Esophagus muscularis mucosa (tissue), 4 donors: ENCODE data around the gene ATAD3B. TPM values are rescaled to one million over a fixed set of nuclear protein-coding genes. Genes with fewer than 3 reads are reported as not detected.

Experiments
- DNase-seq: peaks from one replicate; pipeline ENCODE4 v3.0.0-alpha.2; 2017; ENCODE audit errors: extremely low spot score
- H3K27ac ChIP-seq, 4 donors: fragments of 200-600 bp; sonication (generic); replicated peaks in 1 of 4; 1 replicate in 3 of 4; 2 replicates in 1 of 4; pipeline ENCODE4 v1.5.1; 2016 to 2019; ENCODE audit warnings: mild to moderate bottlenecking in 1 of 4
- H3K27me3 ChIP-seq, 4 donors: fragments of 200-600 bp; sonication (generic); one replicate each; pipeline versions ENCODE4 v1.5.1 to v1.6.0; 2016 to 2019
- H3K36me3 ChIP-seq, 4 donors: fragments of 200-600 bp; sonication (generic); one replicate each; pipeline ENCODE4 v1.5.1; 2016 to 2019
- H3K4me1 ChIP-seq, 4 donors: fragments of 200-600 bp; sonication (generic); one replicate each; pipeline ENCODE4 v1.5.1; 2016 to 2019
- H3K4me3 ChIP-seq, 4 donors: fragments of 200-600 bp; sonication (generic); 1 replicate in 2 of 4; 2 replicates in 2 of 4; pipeline ENCODE4 v1.5.1; 2016 to 2019; ENCODE audit warnings: mild to moderate bottlenecking in 4 of 4, moderate library complexity in 1 of 4
- H3K9me3 ChIP-seq, 4 donors: fragments of 200-600 bp; sonication (generic); 1 replicate in 3 of 4; 2 replicates in 1 of 4; pipeline ENCODE4 v1.5.1; 2016 to 2019
- EP300 ChIP-seq: sonication (generic); formaldehyde crosslinking; IDR thresholded peaks from one replicate; pipeline ENCODE4 v1.6.1; 2017; ENCODE audit warnings: antibody characterized with exemption
- POLR2A ChIP-seq: fragments of 450-650 bp; IDR thresholded peaks from one replicate; pipeline ENCODE4 v1.6.1; 2017; ENCODE audit warnings: antibody characterized with exemption, moderate library complexity, mild to moderate bottlenecking, low read depth
- POLR2AphosphoS5 ChIP-seq, 2 donors: sonication (generic); formaldehyde crosslinking; IDR thresholded peaks; one replicate each; pipeline ENCODE4 v1.6.1; 2017; ENCODE audit warnings: antibody characterized with exemption in 2 of 2
- WGBS: methylation state at CpG from one replicate; pipeline ENCODE4 v1.1.5; 2018; 5-methylcytosine and 5-hydroxymethylcytosine counted together
- intact Hi-C: fragments of 100-400 bp; cut with DNase I; formaldehyde crosslinking; loops from one replicate; pipeline ENCODE4 v1.15.1; 2023
- total RNA-seq, 4 donors: library from RNA; depleted of rRNA; stranded (reverse); fragments of >200 nt; gene quantifications; one replicate each; pipeline versions ENCODE4 v1.1.0 to v1.2.1, GENCODE V29; 2016
- TF ChIP-seq, protein P1 (sequence below), 3 experiments: fragments of 200-600 bp in 2 of 3; fragments of 450-650 bp in 1 of 3; sonication (generic) in 2 of 3; IDR thresholded peaks; one replicate each; pipeline ENCODE4 v1.5.1; 2017 to 2019; ENCODE audit warnings: antibody characterized with exemption in 3 of 3, mild to moderate bottlenecking in 2 of 3, moderate library complexity in 1 of 3

ATAD3B gene
- total RNA-seq, 4 donors from 2014 or later, result 9.7 to 14.9 (median 10.0) TPM

DNA sequence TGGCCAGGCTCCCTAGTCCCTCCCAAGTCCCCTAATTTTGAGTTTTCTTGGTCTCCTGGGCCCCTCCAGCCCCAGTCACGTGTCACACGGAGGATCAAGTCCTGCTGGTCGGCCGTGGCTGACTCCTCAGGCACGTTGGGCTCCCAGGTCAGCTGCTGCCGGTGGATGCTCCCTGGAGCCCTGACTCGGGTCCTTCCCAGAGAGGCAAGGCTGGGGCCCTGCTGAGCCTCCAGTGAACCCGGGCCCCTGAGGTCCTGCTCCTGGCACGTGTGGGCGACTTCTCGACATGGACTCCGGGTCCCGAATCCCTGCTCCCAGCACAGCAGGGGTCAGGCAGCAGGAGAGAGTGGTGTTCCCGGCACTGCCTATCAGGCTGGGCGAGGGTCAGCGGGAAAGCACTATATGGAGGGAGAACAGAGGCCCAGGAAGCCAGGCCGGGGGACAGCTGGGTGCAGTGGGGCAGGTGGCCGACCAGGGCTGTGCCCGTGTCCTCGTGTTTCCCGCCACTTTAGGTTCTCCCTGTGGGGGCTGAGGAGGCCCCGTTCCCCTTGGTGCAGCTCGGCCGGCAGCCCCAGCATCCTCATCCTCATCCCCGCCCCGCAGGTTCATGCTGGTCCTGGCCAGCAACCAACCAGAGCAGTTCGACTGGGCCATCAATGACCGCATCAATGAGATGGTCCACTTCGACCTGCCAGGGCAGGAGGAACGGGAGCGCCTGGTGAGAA, 55.7 kb downstream of the ATAD3B start:
- Histone ChIP-seq H3K27ac (no peak overlapping the region), H3K9me3 (peaks cover 0 to 12% (median 10%) of the 10 kb centered on the region in 4 donors), H3K4me1 (no peaks in the 10 kb centered on the region), H3K27me3 (no peaks in the 10 kb centered on the region), H3K36me3 (peaks cover 11 to 69% (median 59%) of the 10 kb centered on the region in 4 donors), H3K4me3 (no peak overlapping the region)
- intact Hi-C loops, result no loop called here
- DNase-seq, result no peak
- WGBS, result 91% methylated on average over 23 of the region's 31 CpGs
- TF ChIP-seq EP300 (no peak), POLR2AphosphoS5 (IDR thresholded peaks at IDR 0.05) (no peak), POLR2A (no peak)
- TF ChIP-seq, protein P1, sequence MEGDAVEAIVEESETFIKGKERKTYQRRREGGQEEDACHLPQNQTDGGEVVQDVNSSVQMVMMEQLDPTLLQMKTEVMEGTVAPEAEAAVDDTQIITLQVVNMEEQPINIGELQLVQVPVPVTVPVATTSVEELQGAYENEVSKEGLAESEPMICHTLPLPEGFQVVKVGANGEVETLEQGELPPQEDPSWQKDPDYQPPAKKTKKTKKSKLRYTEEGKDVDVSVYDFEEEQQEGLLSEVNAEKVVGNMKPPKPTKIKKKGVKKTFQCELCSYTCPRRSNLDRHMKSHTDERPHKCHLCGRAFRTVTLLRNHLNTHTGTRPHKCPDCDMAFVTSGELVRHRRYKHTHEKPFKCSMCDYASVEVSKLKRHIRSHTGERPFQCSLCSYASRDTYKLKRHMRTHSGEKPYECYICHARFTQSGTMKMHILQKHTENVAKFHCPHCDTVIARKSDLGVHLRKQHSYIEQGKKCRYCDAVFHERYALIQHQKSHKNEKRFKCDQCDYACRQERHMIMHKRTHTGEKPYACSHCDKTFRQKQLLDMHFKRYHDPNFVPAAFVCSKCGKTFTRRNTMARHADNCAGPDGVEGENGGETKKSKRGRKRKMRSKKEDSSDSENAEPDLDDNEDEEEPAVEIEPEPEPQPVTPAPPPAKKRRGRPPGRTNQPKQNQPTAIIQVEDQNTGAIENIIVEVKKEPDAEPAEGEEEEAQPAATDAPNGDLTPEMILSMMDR (IDR thresholded peaks at IDR 0.05), result no peak

GRCh38 chr1:1528301-1529267, 57.0 kb downstream of the ATAD3B start:
- Histone ChIP-seq H3K36me3 (peaks cover 11 to 66% (median 50%) of the 10 kb centered on the region in 4 donors), H3K27ac (no peak overlapping the region), H3K9me3 (peaks cover 0 to 14% (median 10%) of the 10 kb centered on the region in 4 donors), H3K27me3 (no peaks in the 10 kb centered on the region), H3K4me3 (no peak overlapping the region), H3K4me1 (peaks cover 0 to 6% (median 4%) of the 10 kb centered on the region in 4 donors)
- TF ChIP-seq POLR2A, result no peak
- TF ChIP-seq, protein P1 (IDR thresholded peaks at IDR 0.05), result no peak
- no peak for TF ChIP-seq EP300
- no peak for TF ChIP-seq POLR2AphosphoS5 (IDR thresholded peaks at IDR 0.05)
- intact Hi-C loops, result no loop called here
- WGBS, result 89% methylated on average over 27 of the region's 37 CpGs
- no peak for DNase-seq

GRCh38 chr1:1529321-1529720, 57.8 kb downstream of the ATAD3B start:
- H3K4me3 ChIP-seq, result no peak overlapping the region
- no peak overlapping the region for H3K27ac ChIP-seq
- no peak for DNase-seq
- intact Hi-C loops, result no loop called here
- H3K27me3 ChIP-seq, result no peaks in the 10 kb centered on the region
- H3K36me3 ChIP-seq, result peaks cover 11 to 67% (median 49%) of the 10 kb centered on the region in 4 donors
- TF ChIP-seq, protein P1 (IDR thresholded peaks at IDR 0.05), result no peak
- TF ChIP-seq EP300, result no peak
- no peak for TF ChIP-seq POLR2AphosphoS5 (IDR thresholded peaks at IDR 0.05)
- no peak for TF ChIP-seq POLR2A
- H3K4me1 ChIP-seq, result peaks cover 0 to 9% (median 4%) of the 10 kb centered on the region in 4 donors
- peaks cover 0 to 14% (median 10%) of the 10 kb centered on the region in 4 donors for H3K9me3 ChIP-seq
- WGBS, result 99% methylated on average over 7 of the region's 18 CpGs

- DNase-seq, result no peak
- Histone ChIP-seq H3K27me3 (no peaks in the 10 kb centered on the region), H3K36me3 (peaks cover 11 to 70% (median 50%) of the 10 kb centered on the region in 4 donors), H3K9me3 (peaks cover 0 to 14% (median 10%) of the 10 kb centered on the region in 4 donors), H3K4me3 (no peak overlapping the region), H3K27ac (no peak overlapping the region), H3K4me1 (peaks cover 0 to 9% (median 4%) of the 10 kb centered on the region in 4 donors)
- WGBS, result 97% methylated on average over 5 of the region's 8 CpGs
- TF ChIP-seq EP300 (no peak), POLR2AphosphoS5 (IDR thresholded peaks at IDR 0.05) (no peak), POLR2A (no peak)
- TF ChIP-seq, protein P1 (IDR thresholded peaks at IDR 0.05), result no peak
- intact Hi-C loops, result no loop called here
Measured at GRCh38 chr1:1529936-1530335, 58.4 kb downstream of the ATAD3B start.
